Sigmoid colon (tissue), 7 donors: ENCODE results near the gene TMEM135. TPM values are rescaled to one million over a fixed set of nuclear protein-coding genes. Genes with fewer than 3 reads are reported as not detected.
"Not testable (repeated sequence)": the region's sequence is repeated elsewhere in the genome, so short reads cannot be mapped to it uniquely, and the experiment has no call there.

ENCODE experiments used
- DNase-seq: peaks from one replicate; pipeline ENCODE4 v3.0.0-alpha.2; 2019
- H3K27ac ChIP-seq, 4 donors: fragments of 200-600 bp; sonication (generic); one replicate each; pipeline ENCODE4 v1.5.1; 2016 to 2019; ENCODE audit warnings: mild to moderate bottlenecking in 1 of 4
- H3K27me3 ChIP-seq, 3 donors: fragments of 200-600 bp; sonication (generic); one replicate each; pipeline ENCODE4 v1.5.1; 2019; ENCODE audit warnings: mild to moderate bottlenecking in 1 of 3
- H3K36me3 ChIP-seq, 4 donors: fragments of 200-600 bp; sonication (generic); one replicate each; pipeline ENCODE4 v1.5.1; 2016 to 2019
- H3K4me1 ChIP-seq, 4 donors: fragments of 200-600 bp; sonication (generic); one replicate each; pipeline ENCODE4 v1.5.1; 2017 to 2019
- H3K4me3 ChIP-seq, 4 donors: fragments of 200-600 bp; sonication (generic); one replicate each; pipeline ENCODE4 v1.5.1; 2017 to 2019; ENCODE audit warnings: mild to moderate bottlenecking in 2 of 4, moderate library complexity in 1 of 4
- H3K9me3 ChIP-seq, 4 donors: fragments of 200-600 bp in 3 of 4; sonication (generic) in 3 of 4; one replicate each; pipeline versions ENCODE4 v1.5.1 to v1.6.1; 2013 to 2019
- CTCF ChIP-seq, 4 experiments: fragments of 450-650 bp in 3 of 4; fragments of 200-600 bp in 1 of 4; IDR thresholded peaks; one replicate each; pipeline ENCODE4 v1.5.1; 2016 to 2019; ENCODE audit warnings: antibody characterized with exemption in 4 of 4, mild to moderate bottlenecking in 3 of 4, moderate library complexity in 2 of 4
- EP300 ChIP-seq, 4 donors: sonication (generic); formaldehyde crosslinking; IDR thresholded peaks; one replicate each; pipeline ENCODE4 v1.6.1; 2017; ENCODE audit warnings: antibody characterized with exemption in 4 of 4
- POLR2A ChIP-seq, 2 donors: fragments of 450-650 bp; IDR thresholded peaks; one replicate each; pipeline ENCODE4 v1.6.1; 2016; ENCODE audit warnings: antibody characterized with exemption in 2 of 2, mild to moderate bottlenecking in 2 of 2, moderate library complexity in 2 of 2
- POLR2AphosphoS5 ChIP-seq, 4 donors: sonication (generic); formaldehyde crosslinking; IDR thresholded peaks; one replicate each; pipeline ENCODE4 v1.6.1; 2017; ENCODE audit warnings: antibody characterized with exemption in 4 of 4
- WGBS, 2 donors: extraction: QIAGEN DNeasy Blood & Tissue Kit; methylation state at CpG; one replicate each; pipeline ENCODE4 v1.1.7; 2013; 5-methylcytosine and 5-hydroxymethylcytosine counted together
- intact Hi-C: fragments of 100-400 bp; cut with DNase I; formaldehyde crosslinking; loops from one replicate; pipeline ENCODE4 v1.15.1; 2023
- polyA plus RNA-seq, 3 donors: library from polyadenylated mRNA; stranded (reverse); fragments of 200-250 nt; gene quantifications; one replicate each; pipeline ENCODE4 v1.2.3, GENCODE V29; 2013
- total RNA-seq, 4 donors: library from RNA; depleted of rRNA; stranded (reverse); fragments of >200 nt; gene quantifications; one replicate each; pipeline ENCODE4 v1.1.0, GENCODE V29; 2016
- donor health status: healthy with polysubstance abuse.
- donor health status: Bipolar disorder and iron deficiency.
- donor health status: healthy.

TMEM135 gene
- total and polyA plus RNA-seq, 7 donors, result 4.8 to 36.2 (median 20.0) TPM

- no peak for TF ChIP-seq EP300 (IDR thresholded peaks at IDR 0.05)
- TF ChIP-seq POLR2AphosphoS5 (IDR thresholded peaks at IDR 0.05), result no peak
- H3K9me3 ChIP-seq, result no peaks in the 10 kb centered on the region
- intact Hi-C loops, result loop anchor here (5.0 kb wide), 1 partner anchor 37 kb away; the partner anchor contains the start of gene TMEM135
- WGBS, 2 donors, result 74 to 75% methylated on average over 5 of the region's 5 CpGs
- DNase-seq, result no peak
- H3K4me3 ChIP-seq, result no peak overlapping the region
- H3K27ac ChIP-seq, result no peak overlapping the region
- no peaks in the 10 kb centered on the region for H3K27me3 ChIP-seq
- H3K4me1 ChIP-seq, result no peaks in the 10 kb centered on the region
- no peaks in the 10 kb centered on the region for H3K36me3 ChIP-seq
These were observed 37.6 kb upstream of the TMEM135 start for GRCh38 chr11:86999859-87000753.

GRCh38 chr11:87002918-87003317, 34.8 kb upstream of the TMEM135 start:
- no peak for TF ChIP-seq POLR2AphosphoS5 (IDR thresholded peaks at IDR 0.05)
- no peak for TF ChIP-seq POLR2A (IDR thresholded peaks at IDR 0.05)
- no peak for TF ChIP-seq CTCF (IDR thresholded peaks at IDR 0.05)
- H3K27me3 ChIP-seq, result no peaks in the 10 kb centered on the region
- 94% methylated on average over 1 of the region's 1 CpG for WGBS, 2 donors
- no peaks in the 10 kb centered on the region for H3K36me3 ChIP-seq
- H3K4me3 ChIP-seq, result no peak overlapping the region
- no peaks in the 10 kb centered on the region for H3K9me3 ChIP-seq
- peaks cover 0 to 3% (median 0%) of the 10 kb centered on the region in 4 donors for H3K4me1 ChIP-seq
- intact Hi-C loops, result no loop called here
- no peak overlapping the region for H3K27ac ChIP-seq
- DNase-seq, result no peak

GRCh38 chr11:87004281-87004680, 33.5 kb upstream of the TMEM135 start:
- H3K36me3 ChIP-seq, H3K27ac ChIP-seq, DNase-seq, H3K9me3 ChIP-seq, H3K4me3 ChIP-seq, intact Hi-C loops, H3K27me3 ChIP-seq, H3K4me1 ChIP-seq: not testable (repeated sequence)
- WGBS, 2 donors, result 92 to 96% methylated on average over 4 of the region's 4 CpGs

- H3K27me3 ChIP-seq, result no peaks in the 10 kb centered on the region
- no peak for DNase-seq
- H3K4me1 ChIP-seq, result peaks cover 0 to 3% (median 0%) of the 10 kb centered on the region in 4 donors
- intact Hi-C loops, result no loop called here
- 11 to 47% methylated on average over 3 of the region's 3 CpGs for WGBS, 2 donors
- H3K36me3 ChIP-seq, result no peaks in the 10 kb centered on the region
- no peak overlapping the region for H3K27ac ChIP-seq
- no peaks in the 10 kb centered on the region for H3K9me3 ChIP-seq
- TF ChIP-seq CTCF (IDR thresholded peaks at IDR 0.05) (no peak), EP300 (IDR thresholded peaks at IDR 0.05) (no peak), POLR2AphosphoS5 (IDR thresholded peaks at IDR 0.05) (no peak), POLR2A (IDR thresholded peaks at IDR 0.05) (no peak)
- no peak overlapping the region for H3K4me3 ChIP-seq
These were observed 32.2 kb upstream of the TMEM135 start for GRCh38 chr11:87005569-87005921.

- 72 to 85% methylated on average over 4 of the region's 4 CpGs for WGBS, 2 donors
- no peak for TF ChIP-seq CTCF (IDR thresholded peaks at IDR 0.05)
- no peak for TF ChIP-seq POLR2A (IDR thresholded peaks at IDR 0.05)
- no peak for TF ChIP-seq POLR2AphosphoS5 (IDR thresholded peaks at IDR 0.05)
- no peak for TF ChIP-seq EP300 (IDR thresholded peaks at IDR 0.05)
- no peaks in the 10 kb centered on the region for H3K27me3 ChIP-seq
- H3K4me1 ChIP-seq, result peaks cover 0 to 3% (median 0%) of the 10 kb centered on the region in 4 donors
- no peaks in the 10 kb centered on the region for H3K9me3 ChIP-seq
- intact Hi-C loops, result no loop called here
- DNase-seq, result no peak
- H3K27ac ChIP-seq, result no peak overlapping the region
- H3K36me3 ChIP-seq, result no peaks in the 10 kb centered on the region
- H3K4me3 ChIP-seq, result no peak overlapping the region
These were observed 31.7 kb upstream of the TMEM135 start for GRCh38 chr11:87006035-87006434.
